ENCODE results near the gene OPN5.

GRCh38 chr6:47781732-47782131 is at the start of gene OPN5:
- TF ChIP-seq CTCF (IDR thresholded peaks at IDR 0.05 in 4 of 5, conservative IDR thresholded peaks at IDR 0.05 in 1 of 5), result no peak
- no peak for TF ChIP-seq POLR2A (IDR thresholded peaks at IDR 0.05)

All from gastrocnemius medialis (tissue), 4 donors.